Activated naive CD8-positive, alpha-beta T cell treated with anti-CD3 and anti-CD28 coated beads, Interleukin-2, amount 50 U/mL, for 24 hours (primary cell): ENCODE results near the gene TAB2.
"Not testable (repeated sequence)": the region's sequence is repeated elsewhere in the genome, so short reads cannot be mapped to it uniquely, and the experiment has no call there.

Experiments used
- ATAC-seq: fragments of 150-1000 bp; cut with Tn5 transposase; one replicate; pipeline ENCODE4 v1.10.0; 2021
- DNase-seq: peaks from one replicate; pipeline ENCODE4 v3.0.0; 2021
- H3K27ac Mint-ChIP-seq: one replicate; pipeline ENCODE4 v1.8.0; 2021; ENCODE audit warnings: mild to moderate bottlenecking, mixed read lengths
- H3K27me3 Mint-ChIP-seq: one replicate; pipeline ENCODE4 v1.8.0; 2021; ENCODE audit warnings: mixed read lengths
- H3K36me3 Mint-ChIP-seq: one replicate; pipeline ENCODE4 v1.8.0; 2021; ENCODE audit warnings: low read depth, mixed read lengths
- H3K4me1 Mint-ChIP-seq: one replicate; pipeline ENCODE4 v1.8.0; 2021; ENCODE audit warnings: mixed read lengths
- H3K4me3 Mint-ChIP-seq: one replicate; pipeline ENCODE4 v1.8.0; 2021; ENCODE audit warnings: mild to moderate bottlenecking, moderate library complexity, mixed read lengths
- H3K9me3 Mint-ChIP-seq: one replicate; pipeline ENCODE4 v1.8.0; 2021; ENCODE audit warnings: mixed read lengths

The TAB2 gene

GRCh38 chr6:149438855-149439254, 121.3 kb downstream of the TAB2 start:
- peaks cover 15% of the 10 kb centered on the region for H3K4me1 Mint-ChIP-seq
- no peaks in the 10 kb centered on the region for H3K36me3 Mint-ChIP-seq
- no peaks in the 10 kb centered on the region for H3K9me3 Mint-ChIP-seq
- no peak overlapping the region for H3K27ac Mint-ChIP-seq
- no peak for ATAC-seq
- DNase-seq, result no peak
- H3K4me3 Mint-ChIP-seq, result no peak overlapping the region
- H3K27me3 Mint-ChIP-seq, result no peaks in the 10 kb centered on the region

GRCh38 chr6:149439626-149440025, 122.1 kb downstream of the TAB2 start:
- no peak for ATAC-seq

GRCh38 chr6:149440735-149441671, 123.5 kb downstream of the TAB2 start:
- no peak for ATAC-seq
- H3K27ac Mint-ChIP-seq, result no peak overlapping the region
- H3K4me1 Mint-ChIP-seq, result peaks cover 21% of the 10 kb centered on the region
- no peaks in the 10 kb centered on the region for H3K9me3 Mint-ChIP-seq
- DNase-seq, result no peak
- no peaks in the 10 kb centered on the region for H3K36me3 Mint-ChIP-seq
- no peak overlapping the region for H3K4me3 Mint-ChIP-seq
- H3K27me3 Mint-ChIP-seq, result no peaks in the 10 kb centered on the region

More at GRCh38 chr6:149439626-149440025, 122.1 kb downstream of the TAB2 start:
- Mint-ChIP-seq H3K27ac (no peak overlapping the region), H3K36me3 (no peaks in the 10 kb centered on the region), H3K27me3 (no peaks in the 10 kb centered on the region), H3K4me1 (peaks cover 15% of the 10 kb centered on the region), H3K4me3 (no peak overlapping the region), H3K9me3 (no peaks in the 10 kb centered on the region)
- no peak for DNase-seq

- no peak overlapping the region for H3K4me3 Mint-ChIP-seq
- no peak for DNase-seq
- H3K9me3 Mint-ChIP-seq, result no peaks in the 10 kb centered on the region
- ATAC-seq, result no peak
- no peaks in the 10 kb centered on the region for H3K36me3 Mint-ChIP-seq
- no peak overlapping the region for H3K27ac Mint-ChIP-seq
- H3K4me1 Mint-ChIP-seq, result peaks cover 21% of the 10 kb centered on the region
- no peaks in the 10 kb centered on the region for H3K27me3 Mint-ChIP-seq
Measured at GRCh38 chr6:149441740-149442139, 124.2 kb downstream of the TAB2 start.

- H3K4me3 Mint-ChIP-seq, result no peak overlapping the region
- H3K36me3 Mint-ChIP-seq, result peaks cover 4% of the 10 kb centered on the region
- no peaks in the 10 kb centered on the region for H3K9me3 Mint-ChIP-seq
- H3K27ac Mint-ChIP-seq, result no peak overlapping the region
- ATAC-seq, result peak; percentile 39
- no peak for DNase-seq
- H3K4me1 Mint-ChIP-seq, result peaks cover 14% of the 10 kb centered on the region
- H3K27me3 Mint-ChIP-seq, result no peaks in the 10 kb centered on the region
Measured at GRCh38 chr6:149443411-149444181, 126.1 kb downstream of the TAB2 start.

GRCh38 chr6:149444360-149445094, 127.0 kb downstream of the TAB2 start:
- not testable (repeated sequence) for H3K36me3 Mint-ChIP-seq, DNase-seq, H3K4me1 Mint-ChIP-seq, H3K4me3 Mint-ChIP-seq, H3K27ac Mint-ChIP-seq, H3K27me3 Mint-ChIP-seq, H3K9me3 Mint-ChIP-seq
- peak; percentile 12 for ATAC-seq

GRCh38 chr6:149445095-149445466, 127.6 kb downstream of the TAB2 start:
- Mint-ChIP-seq H3K4me3 (no peak overlapping the region), H3K36me3 (peaks cover 4% of the 10 kb centered on the region), H3K4me1 (peaks cover 5% of the 10 kb centered on the region), H3K27me3 (peaks cover 1% of the 10 kb centered on the region), H3K27ac (no peak overlapping the region), H3K9me3 (no peaks in the 10 kb centered on the region)
- no peak for DNase-seq
- ATAC-seq, result peak; percentile 63

GRCh38 chr6:149445573-149445972, 128.1 kb downstream of the TAB2 start:
- Mint-ChIP-seq H3K27me3 (peaks cover 1% of the 10 kb centered on the region), H3K36me3 (peaks cover 4% of the 10 kb centered on the region), H3K4me1 (peaks cover 5% of the 10 kb centered on the region), H3K9me3 (no peaks in the 10 kb centered on the region), H3K4me3 (no peak overlapping the region), H3K27ac (no peak overlapping the region)
- DNase-seq (no peak), ATAC-seq (peak; percentile 8)

GRCh38 chr6:149446791-149447376, 129.4 kb downstream of the TAB2 start:
- Mint-ChIP-seq H3K4me3 (no peak overlapping the region), H3K4me1 (peaks cover 5% of the 10 kb centered on the region), H3K36me3 (peaks cover 5% of the 10 kb centered on the region), H3K27ac (no peak overlapping the region), H3K9me3 (no peaks in the 10 kb centered on the region), H3K27me3 (peaks cover 1% of the 10 kb centered on the region)
- DNase-seq (no peak), ATAC-seq (no peak)

GRCh38 chr6:149448821-149449453, 131.4 kb downstream of the TAB2 start:
- H3K27ac Mint-ChIP-seq, result no peak overlapping the region
- no peak for ATAC-seq
- H3K4me3 Mint-ChIP-seq, result no peak overlapping the region
- no peaks in the 10 kb centered on the region for H3K9me3 Mint-ChIP-seq
- H3K36me3 Mint-ChIP-seq, result peaks cover 7% of the 10 kb centered on the region
- peaks cover 1% of the 10 kb centered on the region for H3K27me3 Mint-ChIP-seq
- no peak for DNase-seq
- H3K4me1 Mint-ChIP-seq, result peaks cover 5% of the 10 kb centered on the region

- ATAC-seq (no peak), DNase-seq (no peak)
- H3K4me1 Mint-ChIP-seq, result peaks cover 5% of the 10 kb centered on the region
- H3K9me3 Mint-ChIP-seq, result no peaks in the 10 kb centered on the region
- H3K36me3 Mint-ChIP-seq, result peaks cover 7% of the 10 kb centered on the region
- H3K27ac Mint-ChIP-seq, result no peak overlapping the region
- H3K4me3 Mint-ChIP-seq, result no peak overlapping the region
- H3K27me3 Mint-ChIP-seq, result peaks cover 1% of the 10 kb centered on the region
Measured at GRCh38 chr6:149449831-149450678, 132.5 kb downstream of the TAB2 start.

- Mint-ChIP-seq H3K27ac (no peak overlapping the region), H3K9me3 (no peaks in the 10 kb centered on the region), H3K4me1 (peaks cover 1% of the 10 kb centered on the region), H3K4me3 (no peak overlapping the region), H3K27me3 (peaks cover 1% of the 10 kb centered on the region), H3K36me3 (peaks cover 7% of the 10 kb centered on the region)
- DNase-seq (no peak), ATAC-seq (no peak)
Measured at GRCh38 chr6:149450679-149451375, 133.3 kb downstream of the TAB2 start.
